ENCODE measurements around the gene MUC20. TPM values are rescaled to one million over a fixed set of nuclear protein-coding genes. Genes with fewer than 3 reads are reported as not detected.
"Not testable (repeated sequence)": the region's sequence is repeated elsewhere in the genome, so short reads cannot be mapped to it uniquely, and the experiment has no call there.

The MUC20 gene
- total and polyA plus RNA-seq, 11 donors = 0.21 to 8.4 (median 3.2) TPM

GRCh38 chr3:195746751-195747150 lies 26.0 kb downstream of the MUC20 start:
- Histone ChIP-seq H3K9me3 (no peaks in the 10 kb centered on the region), H3K36me3 (no peaks in the 10 kb centered on the region), H3K4me3 (no peak overlapping the region), H3K27me3 (peaks cover 0 to 15% (median 6%) of the 10 kb centered on the region in 9 donors), H3K27ac (no peak overlapping the region), H3K4me1 (peaks cover 0 to 7% (median 0%) of the 10 kb centered on the region in 12 donors)
- intact Hi-C loops (cut with DNase I) = loop anchor here in 2 of 10 donors (10.0 kb wide), 1 partner anchor 122 kb away; no protein-coding TSS in a partner anchor
- DNase-seq (no peak), ATAC-seq (peak in 1 of 4 donors; percentile 15)
- WGBS, 4 donors = 87 to 99% (median 90%) methylated on average over 9 of the region's 9 CpGs
- TF ChIP-seq POLR2A (IDR thresholded peaks at IDR 0.05) = no peak

- Histone ChIP-seq H3K27me3 (peaks cover 0 to 16% (median 6%) of the 10 kb centered on the region in 9 donors), H3K27ac (no peak overlapping the region), H3K4me1 (peaks cover 0 to 7% (median 0%) of the 10 kb centered on the region in 12 donors), H3K36me3 (no peaks in the 10 kb centered on the region), H3K9me3 (no peaks in the 10 kb centered on the region), H3K4me3 (no peak overlapping the region)
- 95 to 97% (median 96%) methylated on average over 11 of the region's 11 CpGs for WGBS, 4 donors
- DNase-seq (no peak), ATAC-seq (peak in 3 of 4 donors; percentile 8 to 27 (median 10))
- TF ChIP-seq CTCF (IDR thresholded peaks at IDR 0.05) (no peak), POLR2A (IDR thresholded peaks at IDR 0.05) (no peak)
- intact Hi-C loops (cut with DNase I) = loop anchor here in 2 of 10 donors (10.0 kb wide), 1 partner anchor 124 kb away; no protein-coding TSS in a partner anchor
Measured at GRCh38 chr3:195748661-195749060, 27.9 kb downstream of the MUC20 start.

- not testable (repeated sequence) for H3K9me3 ChIP-seq, H3K36me3 ChIP-seq, ATAC-seq, H3K27ac ChIP-seq, H3K4me1 ChIP-seq, DNase-seq, H3K4me3 ChIP-seq
- 82 to 87% (median 82%) methylated on average over 5 of the region's 5 CpGs for WGBS, 4 donors
- peaks cover 0 to 16% (median 6%) of the 10 kb centered on the region in 9 donors for H3K27me3 ChIP-seq
- intact Hi-C loops (cut with DNase I) = loop anchor here in 2 of 10 donors (10.0 kb wide), 1 partner anchor 124 kb away; no protein-coding TSS in a partner anchor
Measured at GRCh38 chr3:195749101-195749500, 28.3 kb downstream of the MUC20 start.

- TF ChIP-seq POLR2A (IDR thresholded peaks at IDR 0.05) (no peak), CTCF (IDR thresholded peaks at IDR 0.05) (no peak)
- peaks cover 0 to 7% (median 0%) of the 10 kb centered on the region in 12 donors for H3K4me1 ChIP-seq
- intact Hi-C loops (cut with DNase I) = no loop called here
- no peak overlapping the region for H3K27ac ChIP-seq
- no peak overlapping the region for H3K4me3 ChIP-seq
- peaks cover 0 to 16% (median 6%) of the 10 kb centered on the region in 9 donors for H3K27me3 ChIP-seq
- H3K36me3 ChIP-seq = no peaks in the 10 kb centered on the region
- ATAC-seq = no peak
- WGBS, 4 donors = 57 to 92% (median 86%) methylated on average over 1 to 30 of the region's 30 CpGs
- no peak for DNase-seq
- H3K9me3 ChIP-seq = no peaks in the 10 kb centered on the region
Measured at GRCh38 chr3:195750797-195751520, 30.2 kb downstream of the MUC20 start.

- peaks cover 0 to 16% (median 6%) of the 10 kb centered on the region in 9 donors for H3K27me3 ChIP-seq
- H3K9me3 ChIP-seq = no peaks in the 10 kb centered on the region
- no peak for DNase-seq
- intact Hi-C loops (cut with DNase I) = no loop called here
- no peak for ATAC-seq
- H3K4me1 ChIP-seq = peaks cover 0 to 7% (median 0%) of the 10 kb centered on the region in 12 donors
- WGBS, 4 donors = 68 to 80% (median 73%) methylated on average over 7 of the region's 7 CpGs
- no peaks in the 10 kb centered on the region for H3K36me3 ChIP-seq
- H3K4me3 ChIP-seq = no peak overlapping the region
- H3K27ac ChIP-seq = no peak overlapping the region
- TF ChIP-seq POLR2A (IDR thresholded peaks at IDR 0.05) = no peak
- TF ChIP-seq CTCF (IDR thresholded peaks at IDR 0.05) = no peak
Measured at GRCh38 chr3:195751560-195751959, 30.8 kb downstream of the MUC20 start.
